RWPE2 (cell line): ENCODE data around the gene UXT.
A peak's percentile ranks its signal among the peaks of the same experiment; 100 is the strongest.

Experiments used
- ATAC-seq: fragments of 200-7000 bp; cut with Tn5 transposase; 3 replicates; pipeline ENCODE4 v1.9.1; 2021; ENCODE audit warnings: low read depth
- DNase-seq: peaks from one replicate; pipeline ENCODE4 v3.0.0-alpha.2; 2020; ENCODE audit warnings: low spot score
- H3K27ac ChIP-seq: fragments of 450-650 bp; 2 replicates; pipeline ENCODE4 v1.5.1; 2017; ENCODE audit warnings: mild to moderate bottlenecking; ENCODE audit not compliant: poor library complexity, severe bottlenecking
- H3K27me3 ChIP-seq: fragments of 250-450 bp; sonication (Bioruptor Pico); 2 replicates; pipeline ENCODE4 v1.5.1; 2021; ENCODE audit warnings: mild to moderate bottlenecking, moderate library complexity; ENCODE audit not compliant: insufficient read depth, poor library complexity, severe bottlenecking
- H3K36me3 ChIP-seq: fragments of 250-450 bp; sonication (Bioruptor Pico); 2 replicates; pipeline ENCODE4 v1.5.1; 2020; ENCODE audit warnings: low read depth, mild to moderate bottlenecking, moderate library complexity
- H3K4me1 ChIP-seq: fragments of 250-450 bp; sonication (Bioruptor Pico); 2 replicates; pipeline ENCODE4 v1.5.1; 2021; ENCODE audit warnings: mild to moderate bottlenecking, moderate library complexity; ENCODE audit not compliant: insufficient read depth, poor library complexity, severe bottlenecking
- H3K4me3 ChIP-seq: fragments of 250-450 bp; sonication (Bioruptor Pico); 2 replicates; pipeline ENCODE4 v1.5.1; 2021; ENCODE audit warnings: mild to moderate bottlenecking, moderate library complexity; ENCODE audit not compliant: severe bottlenecking
- H3K9me3 ChIP-seq: fragments of 250-450 bp; sonication (Bioruptor Pico); 2 replicates; pipeline ENCODE4 v1.5.1; 2021; ENCODE audit warnings: mild to moderate bottlenecking, moderate library complexity; ENCODE audit not compliant: severe bottlenecking
- CTCF ChIP-seq: fragments of 450-650 bp; IDR thresholded peaks from one replicate; pipeline ENCODE4 v1.5.1; 2017; ENCODE audit warnings: mild to moderate bottlenecking, moderate library complexity; ENCODE audit not compliant: poor library complexity, severe bottlenecking

Gene UXT

GRCh38 chrX:47620303-47620685 is 38.7 kb downstream of the UXT start:
- ATAC-seq (no peak), DNase-seq (no peak)
- Histone ChIP-seq H3K9me3 (no peaks in the 10 kb centered on the region), H3K36me3 (no peaks in the 10 kb centered on the region), H3K4me3 (no peak overlapping the region), H3K4me1 (no peaks in the 10 kb centered on the region), H3K27ac (no peak overlapping the region), H3K27me3 (no peaks in the 10 kb centered on the region)
- no peak for TF ChIP-seq CTCF

GRCh38 chrX:47619486-47620302 is 39.3 kb downstream of the UXT start, which contains the start of gene SYN1:
Gene SYN1 (minus strand): TSS chrX:47619857. CDS start chrX:47619728, 129 bp downstream.
- no peaks in the 10 kb centered on the region for H3K9me3 ChIP-seq
- no peaks in the 10 kb centered on the region for H3K4me1 ChIP-seq
- H3K27ac ChIP-seq: no peak within 1 kb of the TSS
- TF ChIP-seq CTCF: no peak
- DNase-seq: no peak
- no peaks in the 10 kb centered on the region for H3K36me3 ChIP-seq
- ATAC-seq: peak; percentile 67
- H3K27me3 ChIP-seq: no peaks in the 10 kb centered on the region
- peak within 1 kb of the TSS; percentile 23 for H3K4me3 ChIP-seq

GRCh38 chrX:47618923-47619485 is 40.0 kb downstream of the UXT start:
- no peak for TF ChIP-seq CTCF
- Histone ChIP-seq H3K4me3 (peak overlapping the region; percentile 23), H3K36me3 (no peaks in the 10 kb centered on the region), H3K27me3 (no peaks in the 10 kb centered on the region), H3K4me1 (no peaks in the 10 kb centered on the region), H3K27ac (no peak overlapping the region), H3K9me3 (no peaks in the 10 kb centered on the region)
- ATAC-seq: no peak
- DNase-seq: no peak

GRCh38 chrX:47614618-47615017 is 44.4 kb downstream of the UXT start:
- no peak for TF ChIP-seq CTCF
- Histone ChIP-seq H3K27ac (no peak overlapping the region), H3K9me3 (no peaks in the 10 kb centered on the region), H3K36me3 (no peaks in the 10 kb centered on the region), H3K4me3 (no peak overlapping the region), H3K27me3 (no peaks in the 10 kb centered on the region), H3K4me1 (no peaks in the 10 kb centered on the region)
- DNase-seq: no peak
- ATAC-seq: no peak

- ATAC-seq (no peak), DNase-seq (no peak)
- Histone ChIP-seq H3K27ac (no peak overlapping the region), H3K9me3 (no peaks in the 10 kb centered on the region), H3K4me1 (no peaks in the 10 kb centered on the region), H3K36me3 (no peaks in the 10 kb centered on the region), H3K27me3 (no peaks in the 10 kb centered on the region), H3K4me3 (no peak overlapping the region)
- no peak for TF ChIP-seq CTCF
These were observed 45.9 kb downstream of the UXT start for GRCh38 chrX:47613082-47613481.
